ENCODE results near the gene CHST2. TPM values are rescaled to one million over a fixed set of nuclear protein-coding genes. Genes with fewer than 3 reads are reported as not detected.

CHST2 gene
- total RNA-seq, 4 donors from 2014 or later, result 2.4 to 22.8 (median 5.3) TPM

- 94% methylated on average over 10 of the region's 16 CpGs for WGBS
- Histone ChIP-seq H3K9me3 (no peaks in the 10 kb centered on the region), H3K27ac (no peak overlapping the region), H3K36me3 (no peaks in the 10 kb centered on the region), H3K27me3 (peaks cover 21% of the 10 kb centered on the region), H3K4me3 (peak overlapping the region; percentile 85), H3K4me1 (peaks cover 28% of the 10 kb centered on the region)
- TF ChIP-seq CTCF (IDR thresholded peaks at IDR 0.05) (no peak), POLR2AphosphoS5 (IDR thresholded peaks at IDR 0.05) (no peak), EP300 (IDR thresholded peaks at IDR 0.05) (no peak), POLR2A (IDR thresholded peaks at IDR 0.05) (no peak)
- peak in 1 of 2 donors; percentile 56 for DNase-seq (ENCODE audit: low spot score in 2 of 2)
Observed at GRCh38 chr3:143122089-143122430, 2.5 kb downstream of the CHST2 start.

GRCh38 chr3:143122608-143123352 is 3.2 kb downstream of the CHST2 start:
- no peaks in the 10 kb centered on the region for H3K9me3 ChIP-seq
- peak overlapping the region; percentile 85 for H3K4me3 ChIP-seq
- peaks cover 21% of the 10 kb centered on the region for H3K27me3 ChIP-seq
- WGBS, result 70% methylated on average over 4 of the region's 4 CpGs
- H3K36me3 ChIP-seq, result no peaks in the 10 kb centered on the region
- H3K27ac ChIP-seq, result no peak overlapping the region
- DNase-seq (ENCODE audit: low spot score in 2 of 2), result no peak
- peaks cover 28% of the 10 kb centered on the region for H3K4me1 ChIP-seq
- TF ChIP-seq EP300 (IDR thresholded peaks at IDR 0.05), result no peak
- TF ChIP-seq POLR2A (IDR thresholded peaks at IDR 0.05), result no peak
- TF ChIP-seq POLR2AphosphoS5 (IDR thresholded peaks at IDR 0.05), result no peak
- TF ChIP-seq CTCF (IDR thresholded peaks at IDR 0.05), result no peak

GRCh38 chr3:143123353-143123984 is 3.9 kb downstream of the CHST2 start:
- no peak for TF ChIP-seq CTCF (IDR thresholded peaks at IDR 0.05)
- TF ChIP-seq POLR2A (IDR thresholded peaks at IDR 0.05), result no peak
- TF ChIP-seq EP300 (IDR thresholded peaks at IDR 0.05), result no peak
- no peak for TF ChIP-seq POLR2AphosphoS5 (IDR thresholded peaks at IDR 0.05)
- no peak for DNase-seq (ENCODE audit: low spot score in 2 of 2)
- WGBS, result 70% methylated on average over 7 of the region's 7 CpGs
- Histone ChIP-seq H3K27ac (no peak overlapping the region), H3K4me1 (peaks cover 28% of the 10 kb centered on the region), H3K27me3 (peaks cover 21% of the 10 kb centered on the region), H3K4me3 (peak overlapping the region; percentile 85), H3K36me3 (no peaks in the 10 kb centered on the region), H3K9me3 (no peaks in the 10 kb centered on the region)

DNA sequence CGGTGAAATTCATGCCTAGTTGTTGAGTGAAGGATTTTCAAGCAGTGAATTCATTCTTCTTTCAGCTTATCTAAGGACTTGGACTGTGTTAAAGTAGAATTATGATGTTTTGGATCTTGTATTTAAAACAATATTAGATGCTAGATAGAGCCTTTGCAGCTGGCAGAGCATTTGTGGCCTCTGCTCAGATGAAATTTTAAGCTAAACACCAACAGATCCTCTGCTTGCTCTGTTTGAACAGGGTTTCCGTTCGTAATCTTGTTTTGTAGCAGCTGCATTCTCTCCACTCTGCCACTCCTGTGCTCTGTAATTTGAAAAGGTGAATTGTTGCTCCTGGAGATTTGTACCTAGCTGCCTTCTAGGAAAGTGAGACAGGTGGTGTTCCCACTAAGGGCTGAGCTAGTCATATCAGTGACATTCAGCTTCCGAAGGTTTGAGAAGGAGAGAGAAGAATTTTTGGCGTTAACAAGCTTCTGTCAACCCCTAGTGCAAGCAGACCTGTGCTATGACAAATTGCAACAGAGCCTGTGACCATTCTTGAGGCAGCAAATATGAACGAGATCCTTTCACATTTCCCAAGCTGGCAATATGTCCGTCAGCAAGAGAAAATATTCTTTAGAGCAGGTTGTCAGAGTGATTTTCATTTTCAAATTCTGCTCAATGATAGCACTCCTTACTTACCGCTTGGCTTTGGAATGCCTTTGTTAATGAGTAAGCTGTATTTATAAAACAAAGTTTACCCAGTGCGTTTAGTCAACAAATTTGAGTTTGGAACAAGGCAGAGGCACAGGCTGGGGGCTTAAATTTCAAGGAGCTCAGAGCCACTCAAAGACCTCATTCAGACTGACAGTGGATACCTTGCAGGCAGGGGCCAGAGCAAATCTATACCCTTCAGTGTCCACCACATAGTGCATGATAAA is 5.3 kb downstream of the CHST2 start:
- Histone ChIP-seq H3K36me3 (no peaks in the 10 kb centered on the region), H3K4me1 (peaks cover 15% of the 10 kb centered on the region), H3K4me3 (peak overlapping the region; percentile 5), H3K9me3 (no peaks in the 10 kb centered on the region), H3K27me3 (peaks cover 21% of the 10 kb centered on the region), H3K27ac (no peak overlapping the region)
- DNase-seq (ENCODE audit: low spot score in 2 of 2), result no peak
- WGBS, result 69% methylated on average over 9 of the region's 9 CpGs
- TF ChIP-seq CTCF (IDR thresholded peaks at IDR 0.05) (no peak), POLR2A (IDR thresholded peaks at IDR 0.05) (no peak), POLR2AphosphoS5 (IDR thresholded peaks at IDR 0.05) (no peak), EP300 (IDR thresholded peaks at IDR 0.05) (no peak)
